ENCODE measurements around the gene DHCR7. TPM values are rescaled to one million over a fixed set of nuclear protein-coding genes. Genes with fewer than 3 reads are reported as not detected.

The DHCR7 gene
- total RNA-seq, 2 donors from 2014 or later, result 87.7 to 130 TPM

DNA sequence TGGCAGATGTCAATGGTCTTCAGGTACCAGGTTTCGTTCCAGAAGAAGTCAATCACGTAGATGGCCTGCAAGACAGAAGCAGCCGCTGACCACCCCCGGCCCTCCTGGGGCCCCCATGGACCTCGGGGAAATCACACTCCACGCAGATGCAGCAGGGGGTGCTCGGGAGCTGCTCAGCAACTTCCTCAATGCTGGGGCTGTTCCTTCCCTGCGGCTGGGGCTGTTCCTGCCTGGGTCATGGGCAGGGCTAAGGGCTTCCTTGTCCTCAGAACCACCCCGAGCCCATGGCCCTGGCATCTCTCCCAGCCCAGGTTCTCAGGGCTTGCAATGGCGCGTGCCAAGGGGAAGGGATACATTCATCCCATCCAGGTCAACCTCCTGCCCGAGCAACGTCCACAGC lies 10.3 kb downstream of the DHCR7 start:
- no peaks in the 10 kb centered on the region for H3K27me3 ChIP-seq (ENCODE audit: control insufficient read depth, insufficient read depth, low read length, poor library complexity, severe bottlenecking)
- H3K4me3 ChIP-seq (ENCODE audit: low read length), result no peak overlapping the region
- no peak overlapping the region for H3K9ac ChIP-seq (ENCODE audit: extremely low read depth, low read length, poor library complexity, severe bottlenecking)
- Mint-ChIP-seq H3K9me3 (no peaks in the 10 kb centered on the region), H3K27ac (no peak overlapping the region), H3K27me3 (ENCODE audit: insufficient read depth) (no peaks in the 10 kb centered on the region), H3K4me1 (no peaks in the 10 kb centered on the region), H3K36me3 (ENCODE audit: low read depth) (peaks cover 59% of the 10 kb centered on the region), H3K4me3 (no peak overlapping the region)
- 83 to 86% methylated on average over 9 to 13 of the region's 13 CpGs for WGBS, 2 experiments (ENCODE audit: insufficient coverage in 1 of 2, insufficient read length in 1 of 2)
- no peaks in the 10 kb centered on the region for H3K4me1 ChIP-seq (ENCODE audit: control insufficient read depth, insufficient read depth, low read length)
- DNase-seq, result no peak
- no peaks in the 10 kb centered on the region for H3K9me3 ChIP-seq (ENCODE audit: control insufficient read depth, low read length)
- peak; percentile 37 for TF ChIP-seq CTCF (conservative IDR thresholded peaks at IDR 0.05)
- peaks cover 55% of the 10 kb centered on the region for H3K36me3 ChIP-seq (ENCODE audit: control insufficient read depth, insufficient read depth, low read length)
- H3K27ac ChIP-seq (ENCODE audit: low read depth, low read length), result no peak overlapping the region

- H3K36me3 Mint-ChIP-seq (ENCODE audit: low read depth), result peaks cover 55% of the 10 kb centered on the region
- Histone ChIP-seq H3K4me3 (ENCODE audit: low read length) (no peak overlapping the region), H3K9me3 (ENCODE audit: control insufficient read depth, low read length) (no peaks in the 10 kb centered on the region), H3K9ac (ENCODE audit: extremely low read depth, low read length, poor library complexity, severe bottlenecking) (no peak overlapping the region), H3K27me3 (ENCODE audit: control insufficient read depth, insufficient read depth, low read length, poor library complexity, severe bottlenecking) (no peaks in the 10 kb centered on the region), H3K4me1 (ENCODE audit: control insufficient read depth, insufficient read depth, low read length) (no peaks in the 10 kb centered on the region), H3K36me3 (ENCODE audit: control insufficient read depth, insufficient read depth, low read length) (peaks cover 52% of the 10 kb centered on the region), H3K27ac (ENCODE audit: low read depth, low read length) (no peak overlapping the region)
- H3K27ac Mint-ChIP-seq, result no peak overlapping the region
- TF ChIP-seq CTCF (conservative IDR thresholded peaks at IDR 0.05), result no peak
- no peak for DNase-seq
- H3K9me3 Mint-ChIP-seq, result no peaks in the 10 kb centered on the region
- H3K27me3 Mint-ChIP-seq (ENCODE audit: insufficient read depth), result no peaks in the 10 kb centered on the region
- H3K4me3 Mint-ChIP-seq, result no peak overlapping the region
- H3K4me1 Mint-ChIP-seq, result no peaks in the 10 kb centered on the region
- WGBS, 2 experiments (ENCODE audit: insufficient coverage in 1 of 2, insufficient read length in 1 of 2), result 95 to 96% methylated on average over 4 to 6 of the region's 6 CpGs
Observed at GRCh38 chr11:71437399-71437798, 10.8 kb downstream of the DHCR7 start.

- H3K9me3 ChIP-seq (ENCODE audit: control insufficient read depth, low read length), result no peaks in the 10 kb centered on the region
- Mint-ChIP-seq H3K4me3 (no peak overlapping the region), H3K36me3 (ENCODE audit: low read depth) (peaks cover 51% of the 10 kb centered on the region), H3K27ac (no peak overlapping the region), H3K9me3 (no peaks in the 10 kb centered on the region), H3K4me1 (no peaks in the 10 kb centered on the region), H3K27me3 (ENCODE audit: insufficient read depth) (no peaks in the 10 kb centered on the region)
- H3K4me3 ChIP-seq (ENCODE audit: low read length), result no peak overlapping the region
- TF ChIP-seq CTCF (conservative IDR thresholded peaks at IDR 0.05), result no peak
- H3K27ac ChIP-seq (ENCODE audit: low read depth, low read length), result no peak overlapping the region
- H3K9ac ChIP-seq (ENCODE audit: extremely low read depth, low read length, poor library complexity, severe bottlenecking), result no peak overlapping the region
- WGBS, 2 experiments (ENCODE audit: insufficient coverage in 1 of 2, insufficient read length in 1 of 2), result 93 to 95% methylated on average over 4 to 8 of the region's 8 CpGs
- no peak for DNase-seq
- no peaks in the 10 kb centered on the region for H3K4me1 ChIP-seq (ENCODE audit: control insufficient read depth, insufficient read depth, low read length)
- H3K27me3 ChIP-seq (ENCODE audit: control insufficient read depth, insufficient read depth, low read length, poor library complexity, severe bottlenecking), result no peaks in the 10 kb centered on the region
- peaks cover 52% of the 10 kb centered on the region for H3K36me3 ChIP-seq (ENCODE audit: control insufficient read depth, insufficient read depth, low read length)
Observed at GRCh38 chr11:71436861-71437260, 11.3 kb downstream of the DHCR7 start.
